Stimulated activated CD4-positive, alpha-beta T cell treated with anti-CD3 and anti-CD28 coated beads, Interleukin-4, amount 100 ng/mL, for 24 hours (primary cell): ENCODE data around the gene SORCS2.

Experiments
- DNase-seq: peaks from one replicate; pipeline ENCODE4 v3.0.0-alpha.2; 2020

Gene SORCS2

GRCh38 chr4:7744142-7744804, 551.9 kb downstream of the SORCS2 start:
- DNase-seq: no peak

GRCh38 chr4:7745301-7745885, 553.1 kb downstream of the SORCS2 start:
- no peak for DNase-seq

- no peak for DNase-seq
Observed at GRCh38 chr4:7746351-7747061, 554.2 kb downstream of the SORCS2 start.

GRCh38 chr4:7747062-7747385, 554.7 kb downstream of the SORCS2 start:
- DNase-seq: no peak

- no peak for DNase-seq
Observed at GRCh38 chr4:7747566-7747965, 555.2 kb downstream of the SORCS2 start.

- DNase-seq: no peak
Observed at GRCh38 chr4:7750523-7750922, 558.2 kb downstream of the SORCS2 start.

GRCh38 chr4:7750972-7751371, 558.6 kb downstream of the SORCS2 start:
- no peak for DNase-seq

GRCh38 chr4:7752649-7753048, 560.3 kb downstream of the SORCS2 start:
- no peak for DNase-seq

GRCh38 chr4:7753271-7753670, 560.9 kb downstream of the SORCS2 start:
- DNase-seq: no peak

- no peak for DNase-seq
Observed at GRCh38 chr4:7753931-7754465, 561.7 kb downstream of the SORCS2 start.

- DNase-seq: no peak
Observed at GRCh38 chr4:7754565-7755262, 562.4 kb downstream of the SORCS2 start.

- DNase-seq: no peak
Observed at GRCh38 chr4:7755561-7755960, 563.2 kb downstream of the SORCS2 start.

GRCh38 chr4:7756071-7756470, 563.7 kb downstream of the SORCS2 start:
- no peak for DNase-seq

GRCh38 chr4:7756561-7757355, 564.4 kb downstream of the SORCS2 start:
- no peak for DNase-seq

- no peak for DNase-seq
Observed at GRCh38 chr4:7757501-7758471, 565.4 kb downstream of the SORCS2 start.

GRCh38 chr4:7758476-7758875, 566.1 kb downstream of the SORCS2 start:
- DNase-seq: no peak

- DNase-seq: peak; percentile 78
Observed at GRCh38 chr4:7759216-7759615, 566.9 kb downstream of the SORCS2 start.

GRCh38 chr4:7759635-7760034, 567.3 kb downstream of the SORCS2 start:
- DNase-seq: no peak

GRCh38 chr4:7760228-7760627, 567.9 kb downstream of the SORCS2 start:
- DNase-seq: no peak

- DNase-seq: no peak
Observed at GRCh38 chr4:7760706-7761105, 568.4 kb downstream of the SORCS2 start.

- DNase-seq: no peak
Observed at GRCh38 chr4:7761312-7761711, 569.0 kb downstream of the SORCS2 start.
